K562 (cell line): ENCODE results near the gene ZNF582. TPM values are rescaled to one million over a fixed set of nuclear protein-coding genes. Genes with fewer than 3 reads are reported as not detected.

ENCODE experiments used
- ATAC-seq: fragments of 200-7000 bp; cut with Tn5 transposase; 3 replicates; pipeline ENCODE4 v1.9.1; 2020; ENCODE audit warnings: moderate library complexity
- BruUV-seq: library from RNA; stranded (reverse); fragments of 400-500 nt; replicated peaks from 2 replicates; lab custom pipeline; 2021; lab: Mats Ljungman, UMichigan
- CTCF ChIA-PET: fragments of 300-600 bp; formaldehyde crosslinking; extraction: SDS; loops from one replicate; lab custom pipeline; 2021; ENCODE audit warnings: low intra/inter-chr PET ratio; lab: Yijun Ruan, JAX
- POLR2A ChIA-PET: fragments of 300-600, 350-650 bp; sonication (Branson Sonifier 250); formaldehyde crosslinking; extraction: SDS; loops from one replicate; lab custom pipeline; 2021; ENCODE audit warnings: antibody characterized with exemption, inconsistent platforms; lab: Yijun Ruan, JAX
- DNase-seq, 4 experiments: peaks; one replicate each; pipeline versions ENCODE4 v3.0.0 to v3.0.0-alpha.2; 2011 to 2018; ENCODE audit warnings: low spot score in 3 of 4, mixed read lengths in 3 of 4; ENCODE audit errors: extremely low read depth in 1 of 4
- FAIRE-seq: peaks from 2 replicates; lab custom pipeline; 2011; peaks lifted over from hg19 to GRCh38; lab: Jason Lieb, UNC
- H2AFZ ChIP-seq: 2 replicates; pipeline ENCODE4 v1.6.0; 2011; ENCODE audit warnings: low read depth, low read length, control low read depth, inconsistent platforms
- H3K27ac ChIP-seq: fragments of 200-600 bp; 3 replicates; pipeline ENCODE4 v1.8.0; 2011; ENCODE audit warnings: low read depth, mild to moderate bottlenecking, control low read depth, inconsistent platforms, low read length, moderate library complexity, mixed read lengths; ENCODE audit errors: extremely low read depth
- H3K27me3 ChIP-seq, 2 experiments: fragments of 300-600 bp in 1 of 2; 2 replicates in 1 of 2; 3 replicates in 1 of 2; pipeline versions ENCODE4 v1.6.0 to v1.8.0; 2011; ENCODE audit warnings: inconsistent platforms in 2 of 2, low read length in 2 of 2, mild to moderate bottlenecking in 1 of 2, mixed read lengths in 1 of 2, moderate library complexity in 1 of 2; ENCODE audit not compliant: control insufficient read depth in 2 of 2, insufficient read depth in 2 of 2
- H3K36me3 ChIP-seq: fragments of 300-600 bp; 3 replicates; pipeline ENCODE4 v1.8.0; 2011; ENCODE audit warnings: mild to moderate bottlenecking, low read length, inconsistent platforms; ENCODE audit not compliant: control insufficient read depth, insufficient read depth
- H3K4me1 ChIP-seq, 2 experiments: fragments of 200-600 bp in 1 of 2; replicated peaks in 1 of 2; 2 replicates in 1 of 2; 3 replicates in 1 of 2; pipeline versions ENCODE4 v1.5.1 to v1.8.0; 2011; ENCODE audit warnings: inconsistent platforms in 2 of 2, low read length in 2 of 2, mild to moderate bottlenecking in 1 of 2, mixed read lengths in 1 of 2, moderate library complexity in 1 of 2; ENCODE audit not compliant: control insufficient read depth in 2 of 2, insufficient read depth in 2 of 2
- H3K4me2 ChIP-seq: 2 replicates; pipeline ENCODE4 v1.6.1; 2011; ENCODE audit warnings: low read length, control low read depth, inconsistent platforms, mixed read lengths; ENCODE audit not compliant: insufficient read depth
- H3K4me3 ChIP-seq: fragments of 200-600 bp; sonication (generic), shearing (Covaris generic); 2 replicates; pipeline ENCODE4 v1.5.1; 2016; ENCODE audit warnings: control low read depth, inconsistent platforms
- H3K79me2 ChIP-seq: fragments of 200-600 bp; 3 replicates; pipeline ENCODE4 v1.8.0; 2011; ENCODE audit warnings: low read length, inconsistent platforms; ENCODE audit not compliant: control insufficient read depth, insufficient read depth
- H3K9ac ChIP-seq, 2 experiments: 2 replicates each; pipeline versions ENCODE4 v1.6.0 to v1.6.1; 2011; ENCODE audit warnings: low read depth in 2 of 2, low read length in 2 of 2, control low read depth in 1 of 2, inconsistent platforms in 1 of 2, mild to moderate bottlenecking in 1 of 2, mixed read lengths in 1 of 2; ENCODE audit not compliant: insufficient read depth in 1 of 2
- H3K9me1 ChIP-seq: one replicate; pipeline ENCODE4 v1.6.0; 2011; ENCODE audit warnings: inconsistent platforms, mild to moderate bottlenecking, low read length, moderate library complexity; ENCODE audit not compliant: control insufficient read depth, insufficient read depth
- H3K9me3 ChIP-seq: replicated peaks from 2 replicates; pipeline ENCODE4 v1.5.1; 2011; ENCODE audit warnings: low read depth, low read length, inconsistent platforms; ENCODE audit not compliant: control insufficient read depth, insufficient read depth
- H4K20me1 ChIP-seq: replicated peaks from 2 replicates; pipeline ENCODE4 v1.6.1; 2011; ENCODE audit warnings: low read length, inconsistent platforms, mixed read lengths; ENCODE audit not compliant: control insufficient read depth, insufficient read depth
- CREB3 ChIP-seq: fragments of 450-650 bp; conservative IDR thresholded peaks from 2 replicates; pipeline ENCODE4 v1.6.1; 2016; ENCODE audit warnings: missing genetic modification characterization, low read depth, mild to moderate bottlenecking, missing compliant biosample characterization, moderate library complexity
- HMBOX1 ChIP-seq: sonication (generic); IDR thresholded peaks from 2 replicates; pipeline ENCODE4 v1.6.1; 2016
- KDM1A ChIP-seq, 2 experiments: fragments of 450-650 bp; IDR thresholded peaks; 2 replicates each; pipeline ENCODE4 v1.6.1; 2016; ENCODE audit warnings: mild to moderate bottlenecking in 2 of 2
- MBD2 ChIP-seq: sonication (generic); IDR thresholded peaks from 2 replicates; pipeline ENCODE4 v1.6.1; 2016; ENCODE audit warnings: low read depth, borderline replicate concordance
- NR1H2 ChIP-seq: sonication (generic); formaldehyde crosslinking; IDR thresholded peaks from 2 replicates; pipeline ENCODE4 v1.4.0; 2020; ENCODE audit warnings: mild to moderate bottlenecking, missing genetic modification reagents
- PTTG1 ChIP-seq: fragments of 450-650 bp; IDR thresholded peaks from 2 replicates; pipeline ENCODE4 v1.6.1; 2016; ENCODE audit warnings: low read depth, mild to moderate bottlenecking, missing genetic modification characterization, missing compliant biosample characterization
- SMARCA4 ChIP-seq: fragments of 450-650 bp; IDR thresholded peaks from 2 replicates; pipeline ENCODE4 v1.6.1; 2016
- TBL1XR1 ChIP-seq, 2 experiments: IDR thresholded peaks; 2 replicates each; pipeline ENCODE4 v1.6.1; 2012; ENCODE audit warnings: improper control_type of control experiment in 2 of 2, low read length in 2 of 2, mild to moderate bottlenecking in 1 of 2
- TEAD1 ChIP-seq, 2 experiments: fragments of 450-650 bp in 1 of 2; sonication (generic) in 1 of 2; formaldehyde crosslinking; IDR thresholded peaks; 2 replicates each; pipeline versions ENCODE4 v1.4.0 to v1.8.0; 2020 to 2022; ENCODE audit warnings: mild to moderate bottlenecking in 2 of 2, missing genetic modification reagents in 1 of 2
- ZHX1 ChIP-seq: fragments of 150-350 bp; conservative IDR thresholded peaks from 2 replicates; pipeline ENCODE4 v1.6.1; 2014; ENCODE audit warnings: low read length
- ZNF239 ChIP-seq: fragments of 250-450 bp; sonication (Bioruptor Pico); IDR thresholded peaks from 2 replicates; pipeline ENCODE4 v1.4.0; 2020; ENCODE audit warnings: mild to moderate bottlenecking
- ZNF639 ChIP-seq, 2 experiments: fragments of 200-800 bp in 1 of 2; sonication (Bioruptor generic) in 1 of 2; sonication (generic) in 1 of 2; formaldehyde crosslinking in 1 of 2; IDR thresholded peaks in 1 of 2; conservative IDR thresholded peaks in 1 of 2; 2 replicates each; pipeline versions ENCODE4 v1.5.0 to v1.6.1; 2016 to 2020; ENCODE audit warnings: missing compliant biosample characterization in 1 of 2, missing genetic modification characterization in 1 of 2, missing genetic modification reagents in 1 of 2
- ZNF76 ChIP-seq: fragments of 250-450 bp; sonication (Bioruptor Pico); IDR thresholded peaks from 2 replicates; pipeline ENCODE4 v1.4.0; 2020; ENCODE audit warnings: mild to moderate bottlenecking, moderate library complexity, borderline replicate concordance
- WGBS: fragments of 100-300 bp; shearing (Covaris generic); methylation state at CpG from one replicate; pipeline ENCODE4 v1.1.6; 2016; ENCODE audit warnings: low coverage, mixed read lengths; ENCODE audit not compliant: insufficient coverage; ENCODE audit errors: missing lambda C conversion rate; 5-methylcytosine and 5-hydroxymethylcytosine counted together
- in situ Hi-C: fragments of 300-500 bp; cut with MboI; formaldehyde crosslinking; loops from 4 replicates; pipeline ENCODE4 v1.15.0; 2018; ENCODE audit warnings: inconsistent platforms, mixed read lengths
- intact Hi-C: fragments of 100-400 bp; cut with micrococcal nuclease; formaldehyde crosslinking; loops from 2 replicates; pipeline ENCODE4 v1.14.2; 2022
- polyA plus RNA-seq, 8 experiments: library from polyadenylated mRNA; depleted of rRNA in 4 of 8; stranded (reverse) in 5 of 8; unstranded in 3 of 8; fragments of >200 nt; fragmentation: Nextera tagmentation in 2 of 8; fragmentation: Illumina TruSeq in 1 of 8; extraction: Ambion mirVana in 2 of 8; extraction: Trizol in 1 of 8; gene quantifications; 2 replicates each; pipeline versions ENCODE4 v1.2.1 to v1.2.3, GENCODE V29; 2011 to 2014; ENCODE audit warnings: inconsistent platforms in 1 of 8, missing spikeins in 1 of 8
- total RNA-seq, 7 experiments: library from RNA; depleted of rRNA in 6 of 7; stranded (reverse); fragments of >200 nt in 6 of 7; fragmentation: Illumina TruSeq in 2 of 7; extraction: Trizol in 2 of 7; gene quantifications; 2 replicates each; pipeline versions ENCODE4 v1.2.1 to v1.2.3, GENCODE V29; 2011 to 2021; ENCODE audit warnings: low replicate concordance in 1 of 7

The ZNF582 gene
- total and polyA plus RNA-seq, 9 of the 15 experiments (the other 6 are each of a cell fraction or from before 2014, with no cell fraction given) = 0.72 to 3.3 (median 1.6) TPM

GRCh38 chr19:56347163-56347778 lies 46.1 kb downstream of the ZNF582 start:
- no TSS peak for BruUV-seq
- peak; percentile 88 for TF ChIP-seq ZNF76 (CRISPR knock-in tag)
- TF ChIP-seq SMARCA4 = peak; percentile 42; the same call in 1 of the 2 replicates
- peak; percentile 79 for TF ChIP-seq CREB3
- no peak for TF ChIP-seq NR1H2 (CRISPR knock-in tag)
- 0 out of 4 replicates have a peak, but pooled peaks of 1 of the 2 experiments have one; percentile 14 for TF ChIP-seq KDM1A (IDR thresholded peaks at IDR 0.05)
- no peak for TF ChIP-seq ZHX1
- peak; percentile 50 for TF ChIP-seq HMBOX1
- TF ChIP-seq PTTG1 (tag) = peak; percentile 69
- peak in 1 of 2 experiments; percentile 69; a peak in 2 of 4 replicates for TF ChIP-seq TBL1XR1 (IDR thresholded peaks at IDR 0.05; ENCODE audit: low read length in 2 of 2)
- peak in 1 of 2 experiments; percentile 80; a peak in 1 of 4 replicates for TF ChIP-seq TEAD1 (CRISPR knock-in tag; IDR thresholded peaks at IDR 0.05)
- TF ChIP-seq ZNF239 (CRISPR knock-in tag) = peak; percentile 80
- TF ChIP-seq ZNF639 (CRISPR knock-in tag; conservative IDR thresholded peaks at IDR 0.05 in 1 of 2, IDR thresholded peaks at IDR 0.05 in 1 of 2) = 0 out of 4 replicates have a peak, but pooled peaks of 1 of the 2 experiments have one; percentile 50
- TF ChIP-seq MBD2 = 0 out of 2 replicates have a peak, but pooled peaks have one; percentile 39

More at GRCh38 chr19:56347163-56347778, 46.1 kb downstream of the ZNF582 start:
- H3K4me2 ChIP-seq = peak overlapping the region; percentile 53
- 0 out of 4 replicates have a peak overlapping the region, but pooled peaks have one; percentile 26 to 45 for H3K9ac ChIP-seq
- no peaks in the 10 kb centered on the region for H3K9me1 ChIP-seq
- 0 out of 3 replicates have a peak overlapping the region, but pooled peaks have one; percentile 8 for H3K27ac ChIP-seq
- H3K9me3 ChIP-seq = peaks cover 8% of the 10 kb centered on the region; the same call in 1 of the 2 replicates
- FAIRE-seq (peak; percentile 63), ATAC-seq (peak; percentile 45), DNase-seq (peak in 1 of 4 experiments; percentile 77)
- in situ Hi-C loops = loop anchor here (10.0 kb wide), 1 partner anchor 272 kb away; no protein-coding TSS in a partner anchor
- no peaks in the 10 kb centered on the region for H3K79me2 ChIP-seq
- peaks cover 12 to 24% of the 10 kb centered on the region in 2 experiments for H3K4me1 ChIP-seq
- no peaks in the 10 kb centered on the region for H4K20me1 ChIP-seq
- WGBS = 4% methylated on average over 7 of the region's 7 CpGs
- CTCF ChIA-PET = no interaction called here
- POLR2A ChIA-PET = interaction anchor here (1.0 kb wide), 1 partner anchor 18 kb away, joined by 3 read pairs; no protein-coding TSS in a partner anchor
- H3K36me3 ChIP-seq = no peaks in the 10 kb centered on the region
- H3K4me3 ChIP-seq = no peak overlapping the region
- H2AFZ ChIP-seq = peak overlapping the region; percentile 59
- no peaks in the 10 kb centered on the region for H3K27me3 ChIP-seq
- intact Hi-C loops = no loop called here
